K562 (cell line): ENCODE data around the gene SLC2A4RG.

Experiments
- TF ChIP-seq, protein P1 (sequence below): fragments of 250-450 bp; sonication (Bioruptor Pico); IDR thresholded peaks from 2 replicates; pipeline ENCODE4 v1.9.0; 2021; ENCODE audit warnings: mild to moderate bottlenecking
- TF ChIP-seq, protein P2 (sequence below): sonication (generic); formaldehyde crosslinking; IDR thresholded peaks from 2 replicates; pipeline ENCODE4 v1.8.0; 2022; ENCODE audit warnings: mild to moderate bottlenecking, low read depth, missing genetic modification reagents

- TF ChIP-seq, protein P1, sequence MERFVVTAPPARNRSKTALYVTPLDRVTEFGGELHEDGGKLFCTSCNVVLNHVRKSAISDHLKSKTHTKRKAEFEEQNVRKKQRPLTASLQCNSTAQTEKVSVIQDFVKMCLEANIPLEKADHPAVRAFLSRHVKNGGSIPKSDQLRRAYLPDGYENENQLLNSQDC (CRISPR knock-in tag), result no peak
- TF ChIP-seq, protein P2, sequence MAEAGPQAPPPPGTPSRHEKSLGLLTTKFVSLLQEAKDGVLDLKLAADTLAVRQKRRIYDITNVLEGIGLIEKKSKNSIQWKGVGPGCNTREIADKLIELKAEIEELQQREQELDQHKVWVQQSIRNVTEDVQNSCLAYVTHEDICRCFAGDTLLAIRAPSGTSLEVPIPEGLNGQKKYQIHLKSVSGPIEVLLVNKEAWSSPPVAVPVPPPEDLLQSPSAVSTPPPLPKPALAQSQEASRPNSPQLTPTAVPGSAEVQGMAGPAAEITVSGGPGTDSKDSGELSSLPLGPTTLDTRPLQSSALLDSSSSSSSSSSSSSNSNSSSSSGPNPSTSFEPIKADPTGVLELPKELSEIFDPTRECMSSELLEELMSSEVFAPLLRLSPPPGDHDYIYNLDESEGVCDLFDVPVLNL (CRISPR knock-in tag), result no peak
Observed at GRCh38 chr20:63753381-63753780, 13.8 kb downstream of the SLC2A4RG start.
